Lung (tissue), 13 donors: ENCODE results near the gene GCNT4. TPM values are rescaled to one million over a fixed set of nuclear protein-coding genes. Genes with fewer than 3 reads are reported as not detected.

Source experiments
- ATAC-seq: fragments of 200-7000 bp; cut with Tn5 transposase; one replicate; pipeline ENCODE4 v1.9.1; 2020; ENCODE audit warnings: moderate number of reproducible peaks; ENCODE audit not compliant: insufficient read depth, low FRiP score
- DNase-seq, 3 donors: peaks; one replicate each; pipeline ENCODE4 v3.0.0-alpha.2; 2013 to 2017
- H3K27ac ChIP-seq, 2 donors: one replicate each; pipeline ENCODE4 v1.5.1; 2013; ENCODE audit warnings: mild to moderate bottlenecking in 2 of 2, moderate library complexity in 2 of 2, control low read depth in 1 of 2, inconsistent platforms in 1 of 2, low read depth in 1 of 2, low read length in 1 of 2
- H3K27me3 ChIP-seq, 3 donors: one replicate each; pipeline ENCODE4 v1.5.1; 2013; ENCODE audit warnings: low read length in 2 of 3; ENCODE audit not compliant: control insufficient read depth in 3 of 3, insufficient read depth in 3 of 3
- H3K36me3 ChIP-seq, 4 donors: one replicate each; pipeline ENCODE4 v1.5.1; 2013; ENCODE audit warnings: low read length in 4 of 4, mild to moderate bottlenecking in 1 of 4, moderate library complexity in 1 of 4; ENCODE audit not compliant: control insufficient read depth in 4 of 4, insufficient read depth in 4 of 4
- H3K4me1 ChIP-seq, 5 donors: one replicate each; pipeline ENCODE4 v1.5.1; 2013; ENCODE audit warnings: low read length in 5 of 5, mild to moderate bottlenecking in 2 of 5, moderate library complexity in 1 of 5; ENCODE audit not compliant: control insufficient read depth in 5 of 5, insufficient read depth in 5 of 5
- H3K4me3 ChIP-seq: one replicate; pipeline ENCODE4 v1.5.1; 2013; ENCODE audit warnings: mild to moderate bottlenecking, control low read depth, moderate library complexity
- H3K9ac ChIP-seq, 2 donors: one replicate each; pipeline ENCODE4 v1.5.1; 2013; ENCODE audit warnings: low read length in 2 of 2, control low read depth in 1 of 2; ENCODE audit not compliant: insufficient read depth in 1 of 2
- H3K9me3 ChIP-seq, 4 donors: one replicate each; pipeline ENCODE4 v1.5.1; 2013; ENCODE audit warnings: low read length in 3 of 4, mild to moderate bottlenecking in 1 of 4, moderate library complexity in 1 of 4; ENCODE audit not compliant: control insufficient read depth in 4 of 4, insufficient read depth in 3 of 4
- whole genome bisulfite sequencing, 2 donors: extraction: QIAGEN DNeasy Blood & Tissue Kit; methylation state at CpG; one replicate each; pipeline ENCODE4 v1.1.7; 2013; 5-methylcytosine and 5-hydroxymethylcytosine counted together
- polyA plus RNA-seq, 2 donors: library from polyadenylated mRNA; stranded (reverse); fragments of 200-250 nt; gene quantifications; one replicate each; pipeline ENCODE4 v1.2.1, GENCODE V29; 2013
- small RNA-seq: library from RNA; depleted of rRNA; stranded (forward); fragments of <200 nt; gene quantifications from one replicate; pipeline ENCODE3, GENCODE V24; 2014; ENCODE audit warnings: low replicate concordance
- total RNA-seq, 2 donors: library from RNA; depleted of rRNA in 1 of 2; stranded (reverse); fragments of >200 nt in 1 of 2; gene quantifications; one replicate each; pipeline ENCODE4 v1.2.1, GENCODE V29; 2014 to 2021
- TF ChIP-seq, protein P1 (sequence below): IDR thresholded peaks from 2 replicates; pipeline ENCODE4 v1.5.1; 2012; ENCODE audit warnings: mild to moderate bottlenecking; ENCODE audit errors: control extremely low read depth, extremely low read depth
- donor health status: control.
- donor health status: control.
- donor health status: Bipolar disorder and iron deficiency.
- donor health status: healthy.
- donor health status: DM: yes; HTN: yes; CAD: no.

Gene GCNT4
- total and polyA plus RNA-seq, 4 donors: 0.54 to 2.8 (median 1.2) TPM

DNA sequence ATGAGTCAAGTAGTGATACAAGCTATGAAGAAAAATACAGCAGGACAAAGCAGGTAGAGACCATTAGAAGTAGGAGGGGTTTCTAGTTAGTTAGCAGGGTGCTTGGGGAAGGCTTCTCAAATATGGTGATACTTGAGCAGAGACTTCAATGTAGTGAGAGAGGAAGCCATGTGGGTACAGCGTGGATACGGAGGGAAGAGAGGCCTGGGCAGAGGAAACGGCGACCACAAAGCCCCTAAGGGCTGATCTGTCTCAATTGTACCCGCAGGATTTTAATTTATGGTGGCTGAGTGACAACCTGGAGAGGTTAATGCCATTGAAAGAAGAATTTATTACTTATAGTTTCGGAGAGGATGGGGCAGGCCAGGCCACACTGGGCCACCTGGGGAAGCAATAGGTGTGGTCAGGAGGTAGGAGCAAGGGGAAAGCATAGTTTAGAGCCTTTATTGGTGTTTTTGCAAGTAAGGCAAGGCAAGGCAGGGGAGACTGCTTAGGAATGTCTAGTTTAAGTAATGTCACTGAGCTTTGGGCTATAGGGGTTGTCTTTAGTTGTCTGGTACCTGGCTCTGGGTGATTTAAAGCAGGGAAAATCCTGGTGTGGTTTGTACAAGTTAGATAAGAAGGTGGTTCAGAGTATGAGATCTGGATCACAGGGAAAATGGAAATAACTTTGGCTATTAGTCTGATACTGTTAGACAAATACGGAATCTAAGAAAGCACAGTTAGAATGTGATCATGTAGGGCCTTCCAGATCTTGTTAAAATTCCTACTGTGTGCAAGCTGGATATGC, 42.6 kb downstream of the GCNT4 start:
- no peak for DNase-seq
- ATAC-seq: no peak
- no peaks in the 10 kb centered on the region for H3K36me3 ChIP-seq
- WGBS, 2 donors: 35 to 42% methylated on average over 7 of the region's 7 CpGs
- H3K4me1 ChIP-seq: no peaks in the 10 kb centered on the region
- H3K9ac ChIP-seq: no peak overlapping the region
- no peak overlapping the region for H3K4me3 ChIP-seq
- TF ChIP-seq, protein P1, sequence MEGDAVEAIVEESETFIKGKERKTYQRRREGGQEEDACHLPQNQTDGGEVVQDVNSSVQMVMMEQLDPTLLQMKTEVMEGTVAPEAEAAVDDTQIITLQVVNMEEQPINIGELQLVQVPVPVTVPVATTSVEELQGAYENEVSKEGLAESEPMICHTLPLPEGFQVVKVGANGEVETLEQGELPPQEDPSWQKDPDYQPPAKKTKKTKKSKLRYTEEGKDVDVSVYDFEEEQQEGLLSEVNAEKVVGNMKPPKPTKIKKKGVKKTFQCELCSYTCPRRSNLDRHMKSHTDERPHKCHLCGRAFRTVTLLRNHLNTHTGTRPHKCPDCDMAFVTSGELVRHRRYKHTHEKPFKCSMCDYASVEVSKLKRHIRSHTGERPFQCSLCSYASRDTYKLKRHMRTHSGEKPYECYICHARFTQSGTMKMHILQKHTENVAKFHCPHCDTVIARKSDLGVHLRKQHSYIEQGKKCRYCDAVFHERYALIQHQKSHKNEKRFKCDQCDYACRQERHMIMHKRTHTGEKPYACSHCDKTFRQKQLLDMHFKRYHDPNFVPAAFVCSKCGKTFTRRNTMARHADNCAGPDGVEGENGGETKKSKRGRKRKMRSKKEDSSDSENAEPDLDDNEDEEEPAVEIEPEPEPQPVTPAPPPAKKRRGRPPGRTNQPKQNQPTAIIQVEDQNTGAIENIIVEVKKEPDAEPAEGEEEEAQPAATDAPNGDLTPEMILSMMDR: no peak
- H3K27me3 ChIP-seq: no peaks in the 10 kb centered on the region
- H3K9me3 ChIP-seq: no peaks in the 10 kb centered on the region
- H3K27ac ChIP-seq: no peak overlapping the region

DNA sequence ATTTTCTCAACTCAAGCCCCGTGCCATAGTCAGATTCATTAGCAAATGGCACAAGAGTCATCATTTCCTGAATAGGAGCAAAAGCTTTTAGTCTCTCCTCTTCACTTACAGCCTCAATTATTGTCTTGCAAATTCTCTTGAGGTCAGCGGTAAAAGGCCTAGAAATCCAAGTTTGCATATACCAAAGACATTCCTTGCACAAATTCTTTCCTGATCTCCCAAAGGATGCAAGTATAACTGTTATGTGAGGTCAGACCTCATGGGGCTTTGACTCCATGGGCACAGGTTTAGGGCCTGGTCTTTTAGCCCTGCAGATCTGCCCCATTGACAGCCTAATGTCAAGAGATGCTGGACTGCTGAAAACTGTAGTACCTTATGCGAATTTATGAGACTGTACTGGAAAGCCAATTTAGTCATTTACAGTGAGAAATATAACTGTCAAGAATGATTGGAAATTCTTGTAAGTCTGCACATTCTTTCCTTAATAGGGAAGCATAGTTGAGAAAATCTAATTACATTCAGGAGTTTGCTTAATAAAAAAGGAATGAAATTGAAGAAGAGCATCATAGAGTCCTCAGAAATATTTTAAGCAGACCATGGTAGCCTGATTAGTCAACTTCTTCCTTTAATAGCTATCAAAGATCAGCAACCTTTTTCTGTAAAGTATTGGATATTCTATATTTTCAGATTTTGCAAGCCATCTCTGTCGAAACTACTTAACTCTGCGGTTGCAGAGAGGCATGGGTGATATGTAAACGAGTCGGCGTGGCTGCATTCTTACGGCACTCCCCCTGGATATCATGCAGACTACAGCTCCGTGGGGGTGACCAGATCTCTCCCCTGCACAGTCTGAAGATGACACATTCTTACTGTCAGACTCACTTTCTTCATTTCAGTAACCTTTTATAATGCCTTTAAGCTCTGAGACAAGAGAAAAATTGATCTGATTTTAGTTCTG, 45.2 kb downstream of the GCNT4 start:
- Histone ChIP-seq H3K9me3 (no peaks in the 10 kb centered on the region), H3K4me3 (no peak overlapping the region), H3K27me3 (peaks cover 0 to 2% (median 0%) of the 10 kb centered on the region in 3 donors), H3K9ac (no peak overlapping the region), H3K4me1 (no peaks in the 10 kb centered on the region), H3K27ac (no peak overlapping the region), H3K36me3 (no peaks in the 10 kb centered on the region)
- ATAC-seq (peak; percentile 69), DNase-seq (no peak)
- TF ChIP-seq, protein P1: no peak
- WGBS, 2 donors: 66 to 86% methylated on average over 10 of the region's 10 CpGs

DNA sequence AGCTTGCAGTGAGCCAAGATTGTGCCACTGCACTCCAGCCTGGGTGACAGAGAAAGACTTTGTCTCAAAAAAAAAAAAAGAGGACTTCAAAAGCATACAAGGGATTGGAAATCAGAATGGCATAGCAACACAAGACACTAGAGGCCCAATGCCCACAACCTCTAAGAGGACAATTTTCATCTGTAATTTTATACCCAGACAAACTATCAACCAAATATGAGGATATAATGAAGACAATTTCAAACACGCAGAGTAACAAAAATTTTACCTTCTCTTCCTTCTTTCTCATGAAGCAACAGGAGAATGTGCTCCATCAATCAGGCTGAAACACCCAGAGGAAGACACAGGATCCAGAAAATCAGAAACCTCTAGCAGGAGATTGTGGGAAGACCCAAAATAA, 46.8 kb downstream of the GCNT4 start:
- WGBS, 2 donors: 0 to 36% methylated on average over 1 of the region's 1 CpG
- Histone ChIP-seq H3K4me1 (no peaks in the 10 kb centered on the region), H3K9me3 (no peaks in the 10 kb centered on the region), H3K9ac (no peak overlapping the region), H3K27ac (no peak overlapping the region), H3K4me3 (no peak overlapping the region), H3K27me3 (peaks cover 0 to 2% (median 0%) of the 10 kb centered on the region in 3 donors), H3K36me3 (no peaks in the 10 kb centered on the region)
- TF ChIP-seq, protein P1: no peak
- ATAC-seq (no peak), DNase-seq (no peak)

Small RNA genes within 50 kb of the gene (small RNA-seq; reads per million reads assigned to genes)
- not detected for gene AC093259.1

Other genes with a start within 250 kb of the GCNT4 start
- 1 to 10 TPM; 2.3 to 2.8 TPM for gene FAM169A, start 186.2 kb downstream of the GCNT4 start, total RNA-seq
- gene FAM169A, start 186.2 kb downstream of the GCNT4 start, polyA plus RNA-seq: under 1 TPM; 0.25 to 0.30 TPM
- gene ANKRD31, start 184.3 kb upstream of the GCNT4 start, total RNA-seq: under 1 TPM; 0.25 to 0.51 TPM
- under 1 TPM; 0.06 to 0.08 TPM for gene ANKRD31, start 184.3 kb upstream of the GCNT4 start, polyA plus RNA-seq